T follicular helper cell (primary cell): ENCODE data around the gene MTRFR.
"Not testable (repeated sequence)": the region's sequence is repeated elsewhere in the genome, so short reads cannot be mapped to it uniquely, and the experiment has no call there.

Source experiments
- DNase-seq: peaks from one replicate; pipeline ENCODE4 v3.0.0-alpha.2; 2020; ENCODE audit warnings: low read depth
- total RNA-seq, 2 experiments: gene quantifications; one replicate each; lab custom pipeline; 2026; lab: John Stamatoyannopoulos, UW

The MTRFR gene
- total RNA-seq, result 34.5 to 57.0 reads per million in 2 experiments

DNA sequence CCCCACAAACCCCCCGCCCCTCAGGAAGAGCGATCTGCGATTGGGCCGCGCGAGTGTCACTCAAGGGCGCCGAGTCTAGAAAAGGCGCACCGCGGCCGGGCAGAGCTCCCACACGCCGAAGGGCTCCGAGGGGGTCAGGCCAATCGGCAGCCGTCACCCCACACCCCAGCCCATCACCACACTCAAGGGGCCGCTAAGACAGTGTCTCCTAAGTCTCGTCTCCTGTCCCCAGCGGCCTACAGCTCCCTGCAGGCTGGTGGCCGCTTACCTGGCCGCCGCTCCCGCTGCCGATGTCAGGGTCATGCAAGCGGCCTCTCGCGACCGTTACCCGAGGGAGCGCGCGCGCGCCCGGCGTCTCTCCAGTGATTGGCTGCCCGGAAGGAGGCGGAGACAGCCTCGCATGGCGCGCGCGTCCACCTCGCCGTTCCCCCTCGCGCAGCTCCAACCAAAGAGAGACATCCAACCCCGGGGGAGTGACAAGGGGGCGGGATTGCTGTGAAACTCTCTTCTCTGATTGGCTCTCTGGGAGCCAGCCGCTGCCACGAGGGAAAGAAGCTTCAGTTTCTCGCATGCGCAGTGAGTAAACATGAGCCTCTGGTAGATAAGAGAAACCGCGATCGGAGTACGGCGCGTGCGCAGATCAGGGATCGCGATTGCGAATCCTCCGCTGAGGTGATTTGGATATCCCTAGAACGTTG lies at the start of gene MTRFR, which contains the start of gene MPHOSPH9:
Gene MTRFR (plus strand): TSS at position 630 of the 698 bp plus-strand sequence. CDS start 20,239 bp downstream, outside the sequence.
Gene MPHOSPH9 (minus strand): TSS at position 335 of the 698 bp plus-strand sequence. CDS start 2,777 bp downstream, outside the sequence.
- peak; percentile 98 for DNase-seq

DNA sequence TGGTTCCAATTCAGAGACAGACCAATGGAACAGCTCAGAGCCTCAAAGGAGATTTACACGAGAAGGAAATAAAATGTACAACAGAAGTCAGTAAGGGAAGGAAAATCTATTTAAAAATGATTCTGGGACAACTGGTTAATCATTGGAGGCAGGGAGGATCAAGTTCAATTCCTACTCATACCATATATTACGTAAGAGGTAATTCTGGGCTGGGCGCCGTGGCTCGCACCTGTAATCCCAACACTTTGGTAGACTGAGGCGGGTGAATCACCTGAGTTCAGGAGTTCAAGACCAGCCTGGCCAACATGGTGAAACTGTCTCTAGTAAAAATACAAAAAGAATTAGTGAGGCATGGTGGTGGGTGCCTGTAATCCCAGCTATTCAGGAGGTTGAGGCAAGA lies 45.6 kb upstream of the MTRFR start:
- no peak for DNase-seq

DNA sequence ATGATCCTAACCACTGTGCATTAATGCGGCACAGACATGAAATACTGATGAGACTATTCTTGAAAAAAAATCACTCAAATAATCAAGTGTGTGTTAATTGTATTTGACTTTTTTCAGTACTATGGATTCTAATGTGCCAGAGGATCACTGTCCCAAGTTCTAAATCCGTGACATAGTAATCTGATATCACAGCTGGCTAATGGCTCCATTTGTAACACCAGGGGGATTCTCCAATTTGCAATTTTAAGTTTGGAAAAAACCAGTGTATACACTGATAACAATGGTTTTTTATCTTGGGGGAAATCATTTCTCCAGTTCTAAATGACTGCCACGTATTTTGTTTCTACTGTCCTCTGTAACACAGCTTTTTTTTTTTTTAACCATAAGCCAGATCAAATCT lies 33.3 kb upstream of the MTRFR start:
- no peak for DNase-seq

DNA sequence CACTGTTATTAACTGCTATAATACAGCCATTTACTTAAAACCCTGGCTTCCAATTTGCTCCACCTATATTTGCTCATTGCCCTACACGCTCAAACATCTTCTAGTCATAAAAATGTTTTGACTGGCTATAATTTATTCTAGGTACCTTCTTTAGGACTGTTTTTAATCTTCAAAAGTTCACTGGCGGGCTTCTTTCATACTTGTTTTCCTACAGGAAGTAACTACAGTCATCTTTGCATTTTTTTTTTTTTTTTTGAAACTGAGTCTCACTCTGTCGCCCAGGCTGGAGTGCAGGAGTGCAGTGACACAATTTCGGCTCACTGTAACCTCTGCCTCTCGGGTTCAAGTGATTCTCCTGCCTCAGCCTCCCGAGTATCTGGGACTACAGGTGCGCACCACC lies 32.8 kb upstream of the MTRFR start:
- DNase-seq, result no peak

DNA sequence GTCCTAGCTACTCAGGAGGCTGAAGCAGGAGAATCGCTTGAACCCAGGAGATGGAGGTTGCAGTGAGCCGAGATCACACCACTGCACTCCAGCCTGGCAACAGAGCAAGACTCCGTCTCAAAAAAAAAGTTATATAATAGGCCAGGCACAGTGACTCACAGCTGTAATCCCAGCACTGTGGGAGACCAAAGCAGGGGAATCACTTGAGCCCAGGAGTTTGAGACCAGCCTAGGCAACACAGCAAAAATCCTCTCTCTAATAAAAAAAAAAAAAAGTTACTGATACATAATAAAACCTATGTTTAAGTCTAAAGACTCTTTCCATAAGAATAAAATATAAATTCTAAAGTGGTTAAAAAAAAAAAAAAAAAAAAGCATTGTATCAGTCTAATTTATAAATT lies 26.4 kb upstream of the MTRFR start:
- not testable (repeated sequence) for DNase-seq

DNA sequence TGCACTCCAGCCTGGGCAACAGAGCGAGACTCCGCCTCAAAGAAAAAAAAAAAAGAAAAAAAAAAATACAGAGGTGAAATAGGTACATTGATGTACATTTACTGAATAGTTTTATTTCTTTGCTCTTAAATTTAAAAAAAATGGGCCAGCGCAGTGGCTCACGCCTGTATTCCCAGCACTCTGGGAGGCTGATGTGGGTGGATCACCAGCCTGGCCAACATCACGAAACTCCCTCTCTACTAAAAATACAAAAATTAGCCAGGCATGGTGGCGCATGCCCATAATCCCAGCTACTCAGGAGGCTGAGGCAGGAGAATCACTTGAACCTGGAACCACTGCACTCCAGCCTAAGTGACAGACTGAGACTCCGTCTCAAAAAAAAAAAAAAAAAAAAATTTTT lies 25.4 kb upstream of the MTRFR start:
- DNase-seq, result not testable (repeated sequence)

DNA sequence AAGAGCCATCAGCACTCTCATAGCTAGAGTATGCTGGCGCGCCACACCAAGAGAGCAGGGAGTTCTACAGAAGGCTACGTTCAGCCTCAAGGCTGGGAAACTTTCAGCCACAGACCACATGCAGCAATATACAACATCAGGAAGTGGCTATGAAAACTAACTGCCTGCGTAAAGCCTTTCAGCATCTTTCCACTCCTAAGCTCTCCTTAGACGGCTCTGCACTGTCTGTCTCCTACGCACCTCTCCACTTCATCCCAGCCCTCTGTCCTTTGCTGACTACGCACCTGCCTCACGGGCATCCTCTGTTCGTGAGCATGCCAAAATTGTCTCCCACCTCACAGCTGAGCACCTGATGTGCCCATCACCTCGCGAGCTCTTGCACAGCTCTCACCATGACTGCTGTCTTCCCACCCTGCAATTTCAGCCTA lies 10.0 kb upstream of the MTRFR start:
- DNase-seq, result peak; percentile 26

DNA sequence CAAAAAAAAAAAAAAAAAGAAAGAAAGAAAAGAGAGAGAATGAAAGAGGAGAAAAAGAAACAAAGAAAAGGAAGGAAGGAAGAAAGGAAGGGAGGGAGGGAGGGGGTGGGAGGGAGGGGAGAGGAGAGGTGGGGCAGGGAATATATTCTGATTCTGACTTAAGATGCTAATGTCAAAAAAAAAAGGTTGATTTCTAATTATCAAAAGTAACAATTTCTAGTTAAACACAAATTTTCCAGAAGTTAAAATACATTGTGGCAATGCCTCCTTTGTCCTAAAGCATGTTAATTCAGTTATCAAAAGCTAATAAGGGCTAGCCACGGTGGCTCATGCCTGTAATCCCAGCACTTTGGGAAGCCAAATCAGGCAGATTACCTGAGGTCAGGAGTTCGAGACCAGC lies 7.8 kb upstream of the MTRFR start:
- no peak for DNase-seq

DNA sequence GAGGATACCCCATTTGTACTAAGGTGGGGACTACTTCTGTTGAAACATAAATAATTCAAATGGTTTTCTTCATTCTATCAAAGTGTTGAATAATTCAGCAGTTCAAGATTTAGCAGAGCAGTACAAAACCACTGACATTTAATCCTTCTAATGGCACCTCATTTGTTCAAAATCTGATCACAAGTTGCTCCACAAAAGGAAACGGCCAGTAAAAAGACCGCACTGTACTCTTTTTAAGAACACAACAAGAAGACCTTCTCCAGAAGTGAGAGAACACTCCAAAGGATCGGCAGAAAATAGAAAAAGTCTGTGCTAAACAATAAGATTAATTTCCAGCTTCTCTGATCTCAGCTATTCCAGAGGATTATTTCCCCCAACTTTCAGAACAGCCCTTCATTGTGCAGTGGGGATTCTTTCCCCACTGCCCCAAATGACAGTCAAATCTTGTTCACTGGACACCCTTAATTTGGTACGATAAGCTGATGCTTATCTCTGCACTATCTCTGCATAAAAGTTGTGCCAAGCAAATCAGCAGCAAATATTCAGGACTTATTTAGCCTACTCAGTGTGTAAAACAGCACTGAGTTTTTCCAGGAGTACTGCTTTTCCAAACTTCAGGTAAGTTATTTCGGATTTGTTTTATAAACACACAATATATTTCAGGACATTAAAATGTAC lies 5.5 kb upstream of the MTRFR start:
- DNase-seq, result no peak

DNA sequence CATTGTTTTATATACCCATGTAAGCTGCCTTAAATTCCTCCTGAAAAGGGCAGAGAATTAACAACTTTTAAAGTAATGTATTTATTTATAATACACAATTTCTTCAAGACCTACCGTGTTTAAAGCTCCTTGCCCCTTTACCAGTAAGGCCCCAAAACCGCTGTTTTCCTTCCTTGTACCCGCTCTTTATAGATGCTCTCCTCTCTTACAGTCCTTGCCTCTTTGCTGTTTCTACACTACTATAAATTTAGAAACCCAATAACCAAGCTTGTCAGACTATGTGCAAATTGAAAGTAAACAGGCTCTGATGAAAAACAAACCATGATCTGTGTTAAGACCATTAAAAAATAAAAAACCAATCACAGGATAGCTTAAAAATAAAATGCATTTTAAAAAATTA lies 4.2 kb upstream of the MTRFR start:
- DNase-seq, result no peak

DNA sequence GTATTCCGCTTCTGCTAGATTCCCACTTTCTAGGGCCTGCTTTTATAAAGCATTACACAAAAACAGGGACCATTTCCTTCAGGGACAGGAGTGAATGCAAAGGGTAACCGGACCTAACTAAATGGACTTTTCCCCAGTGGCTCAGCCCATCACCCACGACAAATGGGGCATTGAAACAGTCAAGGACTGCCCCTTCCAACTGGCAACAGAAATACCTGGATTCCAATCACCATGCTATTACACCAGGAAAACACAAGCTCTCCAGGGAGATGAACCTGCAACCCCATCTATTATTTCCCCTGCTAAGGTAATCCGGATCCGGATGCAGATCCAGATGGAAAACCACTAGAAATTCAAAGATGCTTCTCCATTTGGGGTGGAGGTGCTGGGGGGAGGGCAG lies 1.3 kb upstream of the MTRFR start:
- DNase-seq, result no peak

DNA sequence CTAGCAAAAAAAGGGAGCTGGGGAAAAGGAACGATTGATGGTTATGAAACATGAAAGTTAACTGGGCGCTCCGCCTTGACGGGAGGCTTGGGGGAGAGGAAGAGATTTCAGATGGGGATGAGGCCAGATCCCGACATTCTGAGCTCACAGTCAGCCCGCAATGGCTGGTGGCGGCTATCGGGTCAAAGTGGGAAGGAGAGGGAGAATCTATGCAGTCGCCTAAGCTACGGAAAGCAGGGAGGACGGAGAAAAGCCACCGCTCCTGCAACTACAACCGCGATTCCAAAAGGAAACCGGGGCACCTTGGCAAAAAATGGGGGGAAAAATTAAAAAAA lies 797 bp upstream of the MTRFR start:
- DNase-seq, result no peak

DNA sequence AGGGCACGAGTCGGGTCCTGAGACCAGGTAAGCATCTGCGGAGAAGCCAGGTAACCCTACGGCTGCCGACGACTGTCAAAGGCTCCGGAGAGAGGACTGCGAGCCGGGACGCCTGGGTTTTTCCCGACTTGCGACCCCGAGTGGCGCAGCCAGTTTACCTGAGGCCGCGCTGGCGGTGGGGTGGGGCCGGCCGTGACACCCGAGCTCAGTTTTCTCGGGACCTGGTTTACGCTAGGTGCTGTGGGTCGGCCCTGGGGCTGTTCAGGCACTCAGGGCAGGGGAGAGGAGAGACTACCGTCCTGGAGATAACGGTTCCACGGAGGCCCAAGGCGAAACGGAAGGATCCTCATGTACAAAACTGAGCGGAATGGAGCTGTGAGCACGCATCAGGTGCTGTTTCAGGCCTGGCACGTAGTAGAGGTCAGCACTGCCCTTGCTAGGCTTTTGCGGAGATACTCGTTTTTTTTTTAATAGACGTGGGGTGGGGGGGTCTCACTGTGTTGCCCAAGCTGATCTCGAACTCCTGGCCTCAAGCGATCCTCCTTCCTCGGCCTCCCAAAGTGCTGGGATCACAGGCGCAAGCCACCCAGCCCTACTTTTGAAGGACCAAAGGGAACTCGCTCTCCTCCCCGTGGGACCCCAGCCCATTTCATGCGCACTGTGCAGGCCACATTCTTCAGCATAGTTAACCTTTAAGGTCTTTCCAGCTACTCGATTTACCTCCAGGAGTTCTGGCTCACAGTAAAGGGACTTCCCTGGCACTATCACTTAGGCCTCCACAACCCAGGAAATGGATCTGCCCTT lies 471 bp downstream of the MTRFR start:
- no peak for DNase-seq

DNA sequence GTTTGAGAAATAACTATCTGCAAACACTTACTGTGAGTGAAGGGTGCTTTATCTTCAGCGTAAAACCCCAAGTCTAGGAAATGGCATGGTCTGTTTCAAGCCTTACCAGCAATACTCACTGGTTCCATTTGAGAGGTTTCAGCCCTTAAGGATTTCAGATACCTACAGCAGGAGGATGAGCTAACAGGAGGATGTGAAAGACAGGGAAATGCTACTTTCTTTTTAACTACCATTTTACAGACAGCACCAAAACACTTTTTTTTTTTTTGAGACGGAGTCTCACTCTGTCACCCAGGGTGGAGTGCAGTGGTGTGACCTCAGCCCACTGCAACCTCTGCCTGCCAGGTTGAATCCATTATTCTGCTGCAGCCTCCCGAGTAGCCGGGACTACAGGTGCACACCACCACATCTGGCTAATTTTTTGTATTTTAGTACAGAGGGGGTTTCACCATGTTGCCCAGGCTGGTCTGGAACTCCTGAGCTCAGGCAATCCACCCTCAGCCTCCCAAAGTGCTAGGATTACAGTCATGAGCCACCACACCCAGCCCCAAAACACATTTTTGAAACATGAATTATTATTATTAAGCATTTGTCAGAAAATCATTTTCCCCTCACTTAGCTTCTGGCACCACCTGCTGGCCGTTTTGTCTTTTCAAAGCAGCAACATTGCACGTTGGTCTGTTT lies 4.6 kb downstream of the MTRFR start:
- peak; percentile 67 for DNase-seq

DNA sequence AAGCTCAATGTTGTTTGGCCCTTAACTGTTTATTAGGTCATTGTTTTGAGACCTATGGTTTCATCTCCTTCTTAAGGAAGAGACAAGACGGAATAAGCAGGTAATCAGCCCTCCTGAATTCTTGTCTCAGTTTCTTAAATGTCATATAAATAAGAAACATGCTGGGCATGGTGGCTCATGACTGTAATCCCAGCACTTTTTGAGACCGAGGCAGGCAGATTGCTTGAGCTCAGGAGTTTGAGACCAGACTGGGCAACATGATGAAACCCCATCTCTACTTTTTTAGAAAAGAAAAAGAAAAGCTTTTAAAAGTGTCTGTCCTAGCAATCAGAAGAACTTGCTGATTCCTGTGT lies 5.1 kb downstream of the MTRFR start:
- DNase-seq, result no peak

DNA sequence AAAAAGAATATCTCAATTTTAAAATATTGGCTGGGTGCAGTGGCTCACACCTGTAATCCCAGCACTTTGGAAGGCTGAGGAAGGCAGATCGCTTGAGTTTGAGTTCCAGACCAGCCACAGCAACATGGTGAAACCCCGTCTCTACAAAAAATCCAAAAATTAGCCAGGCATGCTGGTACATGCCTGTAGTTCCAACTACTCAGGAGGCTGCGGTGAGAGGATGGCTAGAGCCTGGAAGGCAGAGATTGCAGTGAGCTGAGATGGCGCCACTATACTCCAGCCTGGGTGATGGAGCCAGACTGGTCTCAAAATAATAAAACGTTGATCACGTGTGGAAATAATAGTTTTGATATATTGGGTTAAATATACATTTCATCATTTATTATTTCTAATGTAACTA lies 5.7 kb downstream of the MTRFR start:
- no peak for DNase-seq

DNA sequence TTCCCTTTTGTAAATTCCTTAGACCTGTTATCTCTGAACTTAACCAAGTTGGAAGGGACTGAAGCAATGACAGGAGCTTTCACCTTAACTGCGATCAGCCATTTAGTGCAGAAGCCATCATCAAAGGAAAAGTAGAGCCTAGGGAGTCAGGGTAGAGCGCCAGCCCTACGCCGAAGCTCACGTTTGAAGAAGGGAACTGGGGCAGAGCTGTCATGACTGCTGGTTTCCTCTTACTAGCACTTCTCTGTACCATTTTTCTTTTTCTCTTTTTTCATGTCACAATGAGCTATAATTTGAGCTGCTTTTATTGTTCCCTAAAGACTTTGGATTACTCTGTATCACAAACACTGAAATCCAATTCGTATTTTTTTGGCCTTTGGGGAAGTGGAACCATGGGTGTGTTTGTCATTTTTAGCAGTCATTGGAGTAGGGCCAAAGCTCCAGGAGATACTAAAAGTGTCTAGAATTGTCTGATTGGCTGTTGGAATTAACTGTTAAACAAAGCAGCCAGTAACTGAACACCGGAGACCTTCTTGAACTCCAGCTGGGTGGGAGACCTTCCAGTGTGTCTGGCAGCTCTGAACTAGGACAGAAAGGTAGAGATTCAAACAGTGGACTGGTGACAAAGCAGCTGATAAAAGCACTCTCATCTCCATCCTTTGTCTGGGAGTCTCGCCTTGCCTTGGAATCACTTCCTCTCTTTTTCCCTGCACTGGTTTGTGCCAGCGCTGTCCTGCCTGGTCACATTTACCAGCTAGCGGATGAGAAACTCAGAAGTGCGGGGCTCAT lies 9.1 kb downstream of the MTRFR start:
- DNase-seq, result no peak

DNA sequence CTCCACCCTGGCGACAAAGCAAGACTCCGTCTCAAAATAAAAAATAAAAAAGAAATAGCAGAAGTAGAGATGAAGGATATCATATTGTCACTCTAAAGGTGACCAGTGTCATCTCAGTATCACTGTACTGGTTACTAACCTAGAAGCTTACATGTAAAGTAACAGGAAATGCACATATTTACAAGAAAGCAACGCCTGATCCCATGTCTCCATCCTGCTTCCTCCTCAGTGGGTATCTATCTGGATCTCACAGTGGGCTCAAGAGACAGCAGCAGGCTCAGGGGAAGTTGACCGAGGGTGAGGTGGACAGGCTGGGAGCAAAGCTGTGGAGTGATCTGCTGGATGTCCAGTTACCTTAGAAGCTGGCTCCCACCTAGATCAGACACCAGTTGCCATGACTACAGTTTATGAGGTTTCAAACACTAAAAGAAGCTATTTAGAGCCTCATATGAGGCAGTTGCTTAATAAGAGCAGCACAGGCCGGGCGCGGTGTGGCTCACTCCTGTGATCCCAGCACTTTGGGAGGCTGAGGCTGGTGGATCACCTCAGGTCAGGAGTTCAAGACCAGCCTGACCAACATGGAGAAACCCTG lies 10.5 kb downstream of the MTRFR start:
- no peak for DNase-seq

DNA sequence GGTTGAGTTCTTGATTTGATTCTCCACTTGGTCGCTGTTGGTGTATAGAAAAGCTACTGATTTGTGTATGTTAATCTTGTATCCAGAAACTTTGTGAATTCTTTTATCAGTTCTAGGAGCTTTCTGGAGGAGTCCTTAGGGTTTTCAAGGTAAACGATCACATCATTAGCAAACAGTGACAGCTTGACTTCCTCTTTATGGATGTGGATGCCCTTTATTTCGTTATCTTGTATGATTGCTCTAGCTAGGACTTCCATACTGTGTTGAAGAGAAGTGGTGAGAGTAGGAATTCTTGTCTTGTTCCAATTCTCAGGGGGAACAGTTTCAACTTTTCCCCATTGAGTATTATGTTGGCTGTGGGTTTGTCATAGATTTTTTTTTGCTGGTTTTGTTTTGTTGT lies 12.4 kb downstream of the MTRFR start:
- no peak for DNase-seq

DNA sequence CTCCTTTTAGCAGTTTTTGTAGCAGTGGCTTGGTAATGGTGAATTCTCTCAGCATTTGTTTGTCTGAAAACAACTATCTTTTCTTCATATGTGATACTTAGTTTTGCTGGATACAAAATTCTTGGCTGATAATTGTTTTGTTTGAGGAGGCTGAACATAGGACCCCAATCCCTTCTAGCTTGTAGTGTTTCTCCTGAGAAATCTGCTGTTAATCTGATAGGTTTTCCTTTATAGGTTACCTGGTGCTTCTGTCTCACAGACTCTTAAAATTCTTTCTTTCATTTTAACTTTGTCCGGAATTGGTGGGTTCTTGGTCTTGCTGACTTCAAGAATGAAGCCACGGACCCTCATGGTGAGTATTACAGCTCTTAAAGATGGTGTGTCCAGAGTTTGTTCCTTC lies 14.9 kb downstream of the MTRFR start:
- not testable (repeated sequence) for DNase-seq
